ENCODE results near the gene ZBTB32.

DNA sequence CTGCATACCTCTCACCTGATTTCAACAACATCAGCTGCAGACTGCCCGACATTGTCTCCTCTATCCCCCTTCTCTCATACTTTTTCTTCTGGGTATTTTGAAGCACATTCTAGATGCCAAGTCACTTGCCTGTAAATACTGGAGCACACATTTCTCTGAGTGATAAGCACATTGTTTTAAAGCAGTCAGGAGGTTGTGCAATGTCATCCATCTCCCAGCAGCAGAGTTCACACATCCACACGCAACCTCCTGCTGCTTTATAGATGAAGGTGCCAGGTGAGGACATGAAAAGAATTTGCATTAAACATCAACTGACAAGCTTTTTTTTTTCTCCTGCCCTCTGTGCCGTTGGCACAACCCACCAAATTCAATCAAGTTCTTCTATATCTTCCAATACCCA lies 32.5 kb upstream of the ZBTB32 start:
- no peak for TF ChIP-seq POLR2A (IDR thresholded peaks at IDR 0.05; ENCODE audit: low read length)
- no peak for TF ChIP-seq GATA1 (IDR thresholded peaks at IDR 0.05; ENCODE audit: low read depth, low read length)
